ENCODE measurements around the gene EFTUD2. TPM values are rescaled to one million over a fixed set of nuclear protein-coding genes. Genes with fewer than 3 reads are reported as not detected.

The EFTUD2 gene
- total and polyA plus RNA-seq, 4 donors: 19.8 to 84.3 (median 33.3) TPM

DNA sequence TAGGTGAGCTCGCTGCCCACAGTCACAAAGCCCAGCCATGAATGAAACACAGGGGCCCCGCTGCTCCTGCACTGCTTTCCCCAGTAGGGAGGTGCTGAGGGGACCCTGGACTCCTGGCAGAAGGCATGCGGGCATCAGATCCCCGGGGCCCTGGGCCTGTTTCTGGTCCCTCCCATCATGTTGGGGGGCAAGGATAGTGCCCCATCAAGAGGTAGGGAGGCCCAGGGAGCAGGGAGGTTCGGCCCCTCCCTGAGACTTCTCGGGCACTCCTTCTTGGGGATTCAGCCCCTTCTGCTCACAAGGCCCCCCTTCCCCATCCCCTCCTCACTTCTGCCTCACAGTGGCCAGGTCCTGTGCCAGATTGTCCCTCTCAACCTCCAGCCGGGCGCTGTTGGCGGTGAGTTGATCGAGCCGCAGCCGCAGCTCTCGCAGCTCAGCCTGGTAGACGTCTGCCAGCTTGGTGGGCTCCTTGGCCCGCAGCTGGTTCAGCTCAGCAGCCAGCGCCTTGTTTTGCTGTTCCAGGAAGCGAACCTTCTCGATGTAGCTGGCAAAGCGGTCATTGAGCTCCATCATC, 15.5 kb upstream of the EFTUD2 start:
- TF ChIP-seq TAF1 (conservative IDR thresholded peaks at IDR 0.05) (no peak), HNF4A (conservative IDR thresholded peaks at IDR 0.05) (no peak), RXRA (IDR thresholded peaks at IDR 0.05) (no peak), FOXA2 (IDR thresholded peaks at IDR 0.05) (no peak)
- no peaks in the 10 kb centered on the region for H3K9me3 ChIP-seq (ENCODE audit: control insufficient read depth in 4 of 4, low read length in 3 of 4)
- no peak for DNase-seq (ENCODE audit: low spot score)
- peaks cover 0 to 16% (median 10%) of the 10 kb centered on the region in 4 donors for H3K4me1 ChIP-seq (ENCODE audit: control insufficient read depth in 4 of 4, insufficient read depth in 4 of 4, low read length in 3 of 4)
- H3K9ac ChIP-seq (ENCODE audit: low read depth in 1 of 2, low read length in 2 of 2): no peak overlapping the region
- H3K4me3 ChIP-seq (ENCODE audit: low read depth in 1 of 3, low read length in 3 of 3): no peak overlapping the region
- no peak overlapping the region for H3K27ac ChIP-seq (ENCODE audit: low read depth in 1 of 2, low read length in 2 of 2)
- H3K27me3 ChIP-seq (ENCODE audit: control insufficient read depth in 4 of 4, insufficient read depth in 4 of 4, low read length in 3 of 4): no peaks in the 10 kb centered on the region
- H3K36me3 ChIP-seq (ENCODE audit: control insufficient read depth in 4 of 4, insufficient read depth in 3 of 4, low read depth in 1 of 4, low read length in 3 of 4): no peaks in the 10 kb centered on the region
- whole genome bisulfite sequencing: 93% methylated on average over 19 of the region's 19 CpGs

GRCh38 chr17:44914148-44914547, 14.9 kb upstream of the EFTUD2 start:
- Histone ChIP-seq H3K27ac (ENCODE audit: low read depth in 1 of 2, low read length in 2 of 2) (no peak overlapping the region), H3K4me1 (ENCODE audit: control insufficient read depth in 4 of 4, insufficient read depth in 4 of 4, low read length in 3 of 4) (peaks cover 0 to 16% (median 10%) of the 10 kb centered on the region in 4 donors), H3K36me3 (ENCODE audit: control insufficient read depth in 4 of 4, insufficient read depth in 3 of 4, low read depth in 1 of 4, low read length in 3 of 4) (no peaks in the 10 kb centered on the region), H3K4me3 (ENCODE audit: low read depth in 1 of 3, low read length in 3 of 3) (no peak overlapping the region), H3K27me3 (ENCODE audit: control insufficient read depth in 4 of 4, insufficient read depth in 4 of 4, low read length in 3 of 4) (no peaks in the 10 kb centered on the region), H3K9me3 (ENCODE audit: control insufficient read depth in 4 of 4, low read length in 3 of 4) (no peaks in the 10 kb centered on the region), H3K9ac (ENCODE audit: low read depth in 1 of 2, low read length in 2 of 2) (no peak overlapping the region)
- DNase-seq (ENCODE audit: low spot score): no peak
- 93% methylated on average over 4 of the region's 4 CpGs for WGBS
- TF ChIP-seq GABPA (IDR thresholded peaks at IDR 0.05 in 1 of 2, conservative IDR thresholded peaks at IDR 0.05 in 1 of 2): no peak
- no peak for TF ChIP-seq TAF1 (conservative IDR thresholded peaks at IDR 0.05)
- no peak for TF ChIP-seq MAX (IDR thresholded peaks at IDR 0.05)
- no peak for TF ChIP-seq RXRA (IDR thresholded peaks at IDR 0.05)
- TF ChIP-seq HNF4G (IDR thresholded peaks at IDR 0.05): no peak
- TF ChIP-seq EGR1 (IDR thresholded peaks at IDR 0.05; ENCODE audit: low read depth in 2 of 2): no peak
- TF ChIP-seq, protein P1, sequence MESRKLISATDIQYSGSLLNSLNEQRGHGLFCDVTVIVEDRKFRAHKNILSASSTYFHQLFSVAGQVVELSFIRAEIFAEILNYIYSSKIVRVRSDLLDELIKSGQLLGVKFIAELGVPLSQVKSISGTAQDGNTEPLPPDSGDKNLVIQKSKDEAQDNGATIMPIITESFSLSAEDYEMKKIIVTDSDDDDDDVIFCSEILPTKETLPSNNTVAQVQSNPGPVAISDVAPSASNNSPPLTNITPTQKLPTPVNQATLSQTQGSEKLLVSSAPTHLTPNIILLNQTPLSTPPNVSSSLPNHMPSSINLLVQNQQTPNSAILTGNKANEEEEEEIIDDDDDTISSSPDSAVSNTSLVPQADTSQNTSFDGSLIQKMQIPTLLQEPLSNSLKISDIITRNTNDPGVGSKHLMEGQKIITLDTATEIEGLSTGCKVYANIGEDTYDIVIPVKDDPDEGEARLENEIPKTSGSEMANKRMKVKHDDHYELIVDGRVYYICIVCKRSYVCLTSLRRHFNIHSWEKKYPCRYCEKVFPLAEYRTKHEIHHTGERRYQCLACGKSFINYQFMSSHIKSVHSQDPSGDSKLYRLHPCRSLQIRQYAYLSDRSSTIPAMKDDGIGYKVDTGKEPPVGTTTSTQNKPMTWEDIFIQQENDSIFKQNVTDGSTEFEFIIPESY (IDR thresholded peaks at IDR 0.05): no peak
- no peak for TF ChIP-seq SP1 (IDR thresholded peaks at IDR 0.05)
- TF ChIP-seq CTCF (IDR thresholded peaks at IDR 0.05; ENCODE audit: low read depth, low read length, missing input control): no peak
- TF ChIP-seq FOXA2 (IDR thresholded peaks at IDR 0.05): no peak
- no peak for TF ChIP-seq FOXA1 (IDR thresholded peaks at IDR 0.05)
- no peak for TF ChIP-seq JUND (IDR thresholded peaks at IDR 0.05)

- WGBS: 82% methylated on average over 6 of the region's 6 CpGs
- DNase-seq (ENCODE audit: low spot score): no peak
- TF ChIP-seq HNF4A (conservative IDR thresholded peaks at IDR 0.05) (no peak), FOXA1 (IDR thresholded peaks at IDR 0.05) (no peak), RAD21 (IDR thresholded peaks at IDR 0.05) (no peak), RXRA (IDR thresholded peaks at IDR 0.05) (no peak), NR2F2 (IDR thresholded peaks at IDR 0.05) (no peak), MAX (IDR thresholded peaks at IDR 0.05) (no peak), HNF4G (IDR thresholded peaks at IDR 0.05) (no peak), TAF1 (conservative IDR thresholded peaks at IDR 0.05) (no peak), JUND (IDR thresholded peaks at IDR 0.05) (no peak), YY1 (IDR thresholded peaks at IDR 0.05) (no peak), SP1 (IDR thresholded peaks at IDR 0.05) (no peak), FOXA2 (IDR thresholded peaks at IDR 0.05) (no peak), CTCF (IDR thresholded peaks at IDR 0.05; ENCODE audit: low read depth, low read length, missing input control) (no peak), GABPA (IDR thresholded peaks at IDR 0.05 in 1 of 2, conservative IDR thresholded peaks at IDR 0.05 in 1 of 2) (no peak)
- TF ChIP-seq, protein P1 (IDR thresholded peaks at IDR 0.05): no peak
- TF ChIP-seq, protein P2, sequence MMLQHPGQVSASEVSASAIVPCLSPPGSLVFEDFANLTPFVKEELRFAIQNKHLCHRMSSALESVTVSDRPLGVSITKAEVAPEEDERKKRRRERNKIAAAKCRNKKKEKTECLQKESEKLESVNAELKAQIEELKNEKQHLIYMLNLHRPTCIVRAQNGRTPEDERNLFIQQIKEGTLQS (IDR thresholded peaks at IDR 0.05): no peak
- peaks cover 0 to 16% (median 10%) of the 10 kb centered on the region in 4 donors for H3K4me1 ChIP-seq (ENCODE audit: control insufficient read depth in 4 of 4, insufficient read depth in 4 of 4, low read length in 3 of 4)
- H3K9ac ChIP-seq (ENCODE audit: low read depth in 1 of 2, low read length in 2 of 2): no peak overlapping the region
- no peaks in the 10 kb centered on the region for H3K9me3 ChIP-seq (ENCODE audit: control insufficient read depth in 4 of 4, low read length in 3 of 4)
- no peaks in the 10 kb centered on the region for H3K27me3 ChIP-seq (ENCODE audit: control insufficient read depth in 4 of 4, insufficient read depth in 4 of 4, low read length in 3 of 4)
- H3K4me3 ChIP-seq (ENCODE audit: low read depth in 1 of 3, low read length in 3 of 3): no peak overlapping the region
- H3K27ac ChIP-seq (ENCODE audit: low read depth in 1 of 2, low read length in 2 of 2): no peak overlapping the region
- no peaks in the 10 kb centered on the region for H3K36me3 ChIP-seq (ENCODE audit: control insufficient read depth in 4 of 4, insufficient read depth in 3 of 4, low read depth in 1 of 4, low read length in 3 of 4)
These were observed 14.4 kb upstream of the EFTUD2 start for GRCh38 chr17:44913676-44914075.

All from liver (tissue), 9 donors.